ENCODE data around the gene POLR2E. TPM values are rescaled to one million over a fixed set of nuclear protein-coding genes. Genes with fewer than 3 reads are reported as not detected.
A peak's percentile ranks its signal among the peaks of the same experiment; 100 is the strongest.

POLR2E gene
- total RNA-seq, result 100 to 1,000 TPM; 118 to 263 (median 228) TPM

GRCh38 chr19:1094978-1095701 lies at the start of gene POLR2E:
Gene POLR2E, minus strand, starts transcription at chr19:1095375. Its CDS starts 60 bp downstream, at chr19:1095315.
- Histone ChIP-seq H3K4me1 (peaks cover 26 to 30% of the 10 kb centered on the region in 2 donors), H3K36me3 (peaks cover 0 to 35% of the 10 kb centered on the region in 2 donors), H3K27ac (peak within 1 kb of the TSS; percentile 79 to 94 (median 92)), H3K9me3 (no peaks in the 10 kb centered on the region), H3K27me3 (no peaks in the 10 kb centered on the region), H3K4me3 (peak within 1 kb of the TSS; percentile 79 to 99 (median 98))
- intact Hi-C loops (cut with DNase I; ENCODE audit: low total_unique reads) (loop anchor here (2.0 kb wide), 1 partner anchor 146 kb away; the partner anchor contains the start of gene ATP5F1D), in situ Hi-C loops (cut with MboI; ENCODE audit: low sequenced_read_pairs in 4 of 4) (no loop called here)
- DNase-seq, result peak; percentile 99
- peak; percentile 88 to 92 for TF ChIP-seq POLR2A (IDR thresholded peaks at IDR 0.05)
- TF ChIP-seq, protein P1, sequence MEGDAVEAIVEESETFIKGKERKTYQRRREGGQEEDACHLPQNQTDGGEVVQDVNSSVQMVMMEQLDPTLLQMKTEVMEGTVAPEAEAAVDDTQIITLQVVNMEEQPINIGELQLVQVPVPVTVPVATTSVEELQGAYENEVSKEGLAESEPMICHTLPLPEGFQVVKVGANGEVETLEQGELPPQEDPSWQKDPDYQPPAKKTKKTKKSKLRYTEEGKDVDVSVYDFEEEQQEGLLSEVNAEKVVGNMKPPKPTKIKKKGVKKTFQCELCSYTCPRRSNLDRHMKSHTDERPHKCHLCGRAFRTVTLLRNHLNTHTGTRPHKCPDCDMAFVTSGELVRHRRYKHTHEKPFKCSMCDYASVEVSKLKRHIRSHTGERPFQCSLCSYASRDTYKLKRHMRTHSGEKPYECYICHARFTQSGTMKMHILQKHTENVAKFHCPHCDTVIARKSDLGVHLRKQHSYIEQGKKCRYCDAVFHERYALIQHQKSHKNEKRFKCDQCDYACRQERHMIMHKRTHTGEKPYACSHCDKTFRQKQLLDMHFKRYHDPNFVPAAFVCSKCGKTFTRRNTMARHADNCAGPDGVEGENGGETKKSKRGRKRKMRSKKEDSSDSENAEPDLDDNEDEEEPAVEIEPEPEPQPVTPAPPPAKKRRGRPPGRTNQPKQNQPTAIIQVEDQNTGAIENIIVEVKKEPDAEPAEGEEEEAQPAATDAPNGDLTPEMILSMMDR (IDR thresholded peaks at IDR 0.05 in 4 of 5, conservative IDR thresholded peaks at IDR 0.05 in 1 of 5), result no peak
- peak; percentile 95 to 98 for ATAC-seq

DNA sequence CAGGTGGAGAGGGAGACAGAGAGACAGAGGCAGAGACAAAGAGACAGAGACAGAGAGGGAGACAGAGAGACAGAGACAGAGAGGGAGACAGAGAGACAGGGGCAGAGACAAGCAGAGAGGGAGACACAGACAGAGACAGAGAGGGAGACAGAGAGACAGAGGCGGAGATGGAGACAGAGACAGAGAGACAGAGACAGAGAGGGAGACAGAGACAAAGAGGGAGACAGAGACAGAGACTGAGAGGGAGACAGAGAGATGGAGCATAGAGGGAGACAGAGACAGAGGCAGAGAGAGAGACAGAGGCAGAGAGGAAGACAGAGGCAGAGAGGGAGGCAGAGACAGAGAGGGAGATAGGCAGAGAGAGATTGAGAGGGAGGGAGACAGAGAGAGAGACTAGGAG lies 49.6 kb upstream of the POLR2E start:
- no peak overlapping the region for H3K4me3 ChIP-seq
- H3K27ac ChIP-seq, result no peak overlapping the region
- DNase-seq, result no peak
- intact Hi-C loops (cut with DNase I; ENCODE audit: low total_unique reads), result no loop called here
- H3K27me3 ChIP-seq, result no peaks in the 10 kb centered on the region
- peaks cover 0 to 18% of the 10 kb centered on the region in 2 donors for H3K36me3 ChIP-seq
- H3K9me3 ChIP-seq, result no peaks in the 10 kb centered on the region
- no peak for TF ChIP-seq POLR2A (IDR thresholded peaks at IDR 0.05)
- TF ChIP-seq, protein P1 (IDR thresholded peaks at IDR 0.05 in 4 of 5, conservative IDR thresholded peaks at IDR 0.05 in 1 of 5), result no peak
- no peaks in the 10 kb centered on the region for H3K4me1 ChIP-seq
- in situ Hi-C loops (cut with MboI; ENCODE audit: low sequenced_read_pairs in 4 of 4), result no loop called here
- no peak for ATAC-seq

GRCh38 chr19:1143828-1144399 lies 48.7 kb upstream of the POLR2E start:
- intact Hi-C loops (cut with DNase I; ENCODE audit: low total_unique reads) (no loop called here), in situ Hi-C loops (cut with MboI; ENCODE audit: low sequenced_read_pairs in 4 of 4) (no loop called here)
- Histone ChIP-seq H3K9me3 (no peaks in the 10 kb centered on the region), H3K4me3 (no peak overlapping the region), H3K27ac (no peak overlapping the region), H3K4me1 (no peaks in the 10 kb centered on the region), H3K27me3 (no peaks in the 10 kb centered on the region), H3K36me3 (peaks cover 0 to 11% of the 10 kb centered on the region in 2 donors)
- no peak for DNase-seq
- no peak for ATAC-seq
- no peak for TF ChIP-seq POLR2A (IDR thresholded peaks at IDR 0.05)
- TF ChIP-seq, protein P1 (IDR thresholded peaks at IDR 0.05 in 4 of 5, conservative IDR thresholded peaks at IDR 0.05 in 1 of 5), result no peak

DNA sequence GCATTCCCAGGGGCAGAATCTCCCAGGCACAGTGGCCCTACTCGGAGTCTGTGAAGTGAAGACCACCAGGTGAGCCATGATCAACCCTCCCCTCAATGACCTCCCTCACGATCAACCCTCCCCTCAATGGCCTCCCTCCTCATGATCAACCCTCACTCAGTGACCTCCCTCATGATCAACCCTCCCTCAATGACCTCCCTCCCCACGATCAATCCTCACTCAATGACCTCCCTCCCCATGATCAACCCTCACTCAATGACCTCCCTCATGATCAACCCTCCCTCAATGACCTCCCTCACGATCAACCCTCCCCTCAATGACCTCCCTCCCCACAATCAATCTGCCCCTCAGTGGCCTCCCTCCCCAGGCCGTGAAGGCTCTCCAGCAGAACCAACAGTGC lies 46.8 kb upstream of the POLR2E start:
- no peaks in the 10 kb centered on the region for H3K4me1 ChIP-seq
- H3K4me3 ChIP-seq, result no peak overlapping the region
- H3K9me3 ChIP-seq, result no peaks in the 10 kb centered on the region
- ATAC-seq (peak in 1 of 2 donors; percentile 50), DNase-seq (no peak)
- intact Hi-C loops (cut with DNase I; ENCODE audit: low total_unique reads), result no loop called here
- peaks cover 0 to 8% of the 10 kb centered on the region in 2 donors for H3K36me3 ChIP-seq
- TF ChIP-seq POLR2A (IDR thresholded peaks at IDR 0.05), result no peak
- TF ChIP-seq, protein P1 (IDR thresholded peaks at IDR 0.05 in 4 of 5, conservative IDR thresholded peaks at IDR 0.05 in 1 of 5), result no peak
- no peak overlapping the region for H3K27ac ChIP-seq
- in situ Hi-C loops (cut with MboI; ENCODE audit: low sequenced_read_pairs in 4 of 4), result no loop called here
- no peaks in the 10 kb centered on the region for H3K27me3 ChIP-seq
